GM18498 (cell line): ENCODE measurements around the gene KIAA0930.
"Not testable (repeated sequence)": the region's sequence is repeated elsewhere in the genome, so short reads cannot be mapped to it uniquely, and the experiment has no call there.

Source experiments
- ATAC-seq: cut with Tn5 transposase; IDR thresholded peaks from one replicate; pipeline ENCODE4 v1.9.1; 2021; ENCODE audit warnings: mild to moderate bottlenecking, moderate library complexity; ENCODE audit not compliant: unreplicated experiment

Gene KIAA0930

GRCh38 chr22:45202333-45203149 lies 38.2 kb downstream of the KIAA0930 start:
- no peak for ATAC-seq

GRCh38 chr22:45201678-45202332 lies 38.9 kb downstream of the KIAA0930 start:
- no peak for ATAC-seq

GRCh38 chr22:45200860-45201511 lies 39.7 kb downstream of the KIAA0930 start:
- no peak for ATAC-seq

- ATAC-seq, result no peak
Measured at GRCh38 chr22:45200230-45200629, 40.5 kb downstream of the KIAA0930 start.

- ATAC-seq, result no peak
Measured at GRCh38 chr22:45199723-45200122, 41.0 kb downstream of the KIAA0930 start.

GRCh38 chr22:45198463-45198795 lies 42.3 kb downstream of the KIAA0930 start:
- ATAC-seq, result no peak

- ATAC-seq, result no peak
Measured at GRCh38 chr22:45197606-45198462, 42.9 kb downstream of the KIAA0930 start.

- no peak for ATAC-seq
Measured at GRCh38 chr22:45196926-45197605, 43.6 kb downstream of the KIAA0930 start.

GRCh38 chr22:45196308-45196707 lies 44.4 kb downstream of the KIAA0930 start:
- ATAC-seq, result no peak

GRCh38 chr22:45195616-45196015 lies 45.1 kb downstream of the KIAA0930 start:
- ATAC-seq, result no peak

- no peak for ATAC-seq
Measured at GRCh38 chr22:45194686-45195085, 46.0 kb downstream of the KIAA0930 start.

- ATAC-seq, result no peak
Measured at GRCh38 chr22:45192701-45193187, 48.0 kb downstream of the KIAA0930 start.

- ATAC-seq, result not testable (repeated sequence)
Measured at GRCh38 chr22:45191746-45192145, 48.9 kb downstream of the KIAA0930 start.

GRCh38 chr22:45190202-45190872 lies 50.4 kb downstream of the KIAA0930 start:
- ATAC-seq, result no peak

GRCh38 chr22:45188779-45189178 lies 51.9 kb downstream of the KIAA0930 start:
- ATAC-seq, result no peak

GRCh38 chr22:45187891-45188290 lies 52.8 kb downstream of the KIAA0930 start:
- no peak for ATAC-seq

- no peak for ATAC-seq
Measured at GRCh38 chr22:45185718-45186514, 54.8 kb downstream of the KIAA0930 start.

- no peak for ATAC-seq
Measured at GRCh38 chr22:45183974-45184373, 56.7 kb downstream of the KIAA0930 start.

- ATAC-seq, result no peak
Measured at GRCh38 chr22:45181766-45182165, 58.9 kb downstream of the KIAA0930 start.
